Measurements from ENCODE around the gene MPDZ. TPM values are rescaled to one million over a fixed set of nuclear protein-coding genes. Genes with fewer than 3 reads are reported as not detected.

The MPDZ gene
- total RNA-seq, 1 experiment from 2014 or later = 15.3 TPM

DNA sequence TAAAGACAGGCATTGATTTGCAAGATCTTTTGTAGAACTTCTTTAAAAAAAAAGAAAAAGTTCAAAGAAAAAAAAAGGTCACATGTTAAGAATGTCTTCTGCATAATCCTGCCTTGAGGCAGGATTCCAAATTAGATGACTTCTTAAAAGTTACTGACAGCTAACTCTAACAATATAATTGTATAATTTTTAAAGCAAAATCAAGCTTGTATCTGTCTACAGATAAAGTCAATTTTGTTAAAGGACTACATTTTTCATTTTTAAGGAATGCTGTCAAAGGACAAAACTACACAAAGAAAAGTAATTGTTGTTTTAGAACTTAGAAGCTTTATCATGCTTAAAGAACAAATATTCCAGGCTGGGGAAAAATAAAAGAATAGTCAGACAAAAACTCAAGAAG is 57.8 kb downstream of the MPDZ start:
- Histone ChIP-seq H3K4me1 (replicated peaks; ENCODE audit: insufficient read depth) (no peaks in the 10 kb centered on the region), H3K4me2 (no peak overlapping the region), H3K36me3 (ENCODE audit: low read depth) (no peaks in the 10 kb centered on the region), H3F3A (ENCODE audit: insufficient read depth, low read depth) (no peaks in the 10 kb centered on the region), H4K20me1 (ENCODE audit: insufficient read depth) (no peaks in the 10 kb centered on the region), H3K27me3 (ENCODE audit: insufficient read depth, low read depth) (no peaks in the 10 kb centered on the region), H2AFZ (no peak overlapping the region), H3K27ac (no peak overlapping the region), H3K4me3 (no peak overlapping the region), H3K9me3 (ENCODE audit: insufficient read depth, low read depth) (no peaks in the 10 kb centered on the region), H3K9me2 (ENCODE audit: insufficient read depth) (no peaks in the 10 kb centered on the region), H3K79me2 (ENCODE audit: low read depth) (no peaks in the 10 kb centered on the region)
- TF ChIP-seq EZH2 (IDR thresholded peaks at IDR 0.05; ENCODE audit: low read depth) = no peak
- TF ChIP-seq, protein P1, sequence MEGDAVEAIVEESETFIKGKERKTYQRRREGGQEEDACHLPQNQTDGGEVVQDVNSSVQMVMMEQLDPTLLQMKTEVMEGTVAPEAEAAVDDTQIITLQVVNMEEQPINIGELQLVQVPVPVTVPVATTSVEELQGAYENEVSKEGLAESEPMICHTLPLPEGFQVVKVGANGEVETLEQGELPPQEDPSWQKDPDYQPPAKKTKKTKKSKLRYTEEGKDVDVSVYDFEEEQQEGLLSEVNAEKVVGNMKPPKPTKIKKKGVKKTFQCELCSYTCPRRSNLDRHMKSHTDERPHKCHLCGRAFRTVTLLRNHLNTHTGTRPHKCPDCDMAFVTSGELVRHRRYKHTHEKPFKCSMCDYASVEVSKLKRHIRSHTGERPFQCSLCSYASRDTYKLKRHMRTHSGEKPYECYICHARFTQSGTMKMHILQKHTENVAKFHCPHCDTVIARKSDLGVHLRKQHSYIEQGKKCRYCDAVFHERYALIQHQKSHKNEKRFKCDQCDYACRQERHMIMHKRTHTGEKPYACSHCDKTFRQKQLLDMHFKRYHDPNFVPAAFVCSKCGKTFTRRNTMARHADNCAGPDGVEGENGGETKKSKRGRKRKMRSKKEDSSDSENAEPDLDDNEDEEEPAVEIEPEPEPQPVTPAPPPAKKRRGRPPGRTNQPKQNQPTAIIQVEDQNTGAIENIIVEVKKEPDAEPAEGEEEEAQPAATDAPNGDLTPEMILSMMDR (conservative IDR thresholded peaks at IDR 0.05) = no peak
- POLR2A ChIA-PET (ENCODE audit: unreplicated experiment) = no interaction called here
- CTCF ChIA-PET = no interaction called here
- intact Hi-C loops (cut with micrococcal nuclease; ENCODE audit: unreplicated experiment) = no loop called here
- DNase-seq = no peak
- no TSS peak for BruUV-seq (replicated peaks)

DNA sequence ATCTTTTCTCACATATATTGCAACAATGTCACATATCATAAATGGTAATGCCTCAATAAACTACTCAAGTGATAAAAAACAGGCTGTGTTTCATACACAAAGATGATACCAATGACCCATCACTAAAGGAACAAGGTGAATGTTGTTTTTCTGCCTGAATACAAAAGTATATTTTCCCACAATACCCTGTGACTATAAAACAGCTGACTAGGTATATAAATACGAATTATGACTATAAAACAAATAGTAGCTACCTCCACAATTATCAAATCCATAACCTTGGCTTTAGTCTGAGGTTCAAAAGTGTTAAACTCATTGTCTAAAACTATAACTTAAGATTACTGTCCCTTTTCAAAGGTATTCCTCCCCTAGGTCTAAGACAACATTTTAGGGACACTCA is 58.7 kb downstream of the MPDZ start:
- no peaks in the 10 kb centered on the region for H3K79me2 ChIP-seq (ENCODE audit: low read depth)
- no peaks in the 10 kb centered on the region for H3K9me3 ChIP-seq (ENCODE audit: insufficient read depth, low read depth)
- H3K4me2 ChIP-seq = no peak overlapping the region
- no peaks in the 10 kb centered on the region for H3K27me3 ChIP-seq (ENCODE audit: insufficient read depth, low read depth)
- no TSS peak for BruUV-seq (replicated peaks)
- ChIA-PET CTCF (no interaction called here), POLR2A (ENCODE audit: unreplicated experiment) (no interaction called here)
- intact Hi-C loops (cut with micrococcal nuclease; ENCODE audit: unreplicated experiment) = no loop called here
- DNase-seq = no peak
- H3K27ac ChIP-seq = no peak overlapping the region
- no peaks in the 10 kb centered on the region for H4K20me1 ChIP-seq (ENCODE audit: insufficient read depth)
- no peaks in the 10 kb centered on the region for H3F3A ChIP-seq (ENCODE audit: insufficient read depth, low read depth)
- no peaks in the 10 kb centered on the region for H3K4me1 ChIP-seq (replicated peaks; ENCODE audit: insufficient read depth)
- H3K4me3 ChIP-seq = no peak overlapping the region
- H3K36me3 ChIP-seq (ENCODE audit: low read depth) = no peaks in the 10 kb centered on the region
- H2AFZ ChIP-seq = no peak overlapping the region
- TF ChIP-seq, protein P1 (conservative IDR thresholded peaks at IDR 0.05) = no peak
- H3K9me2 ChIP-seq (ENCODE audit: insufficient read depth) = no peaks in the 10 kb centered on the region

DNA sequence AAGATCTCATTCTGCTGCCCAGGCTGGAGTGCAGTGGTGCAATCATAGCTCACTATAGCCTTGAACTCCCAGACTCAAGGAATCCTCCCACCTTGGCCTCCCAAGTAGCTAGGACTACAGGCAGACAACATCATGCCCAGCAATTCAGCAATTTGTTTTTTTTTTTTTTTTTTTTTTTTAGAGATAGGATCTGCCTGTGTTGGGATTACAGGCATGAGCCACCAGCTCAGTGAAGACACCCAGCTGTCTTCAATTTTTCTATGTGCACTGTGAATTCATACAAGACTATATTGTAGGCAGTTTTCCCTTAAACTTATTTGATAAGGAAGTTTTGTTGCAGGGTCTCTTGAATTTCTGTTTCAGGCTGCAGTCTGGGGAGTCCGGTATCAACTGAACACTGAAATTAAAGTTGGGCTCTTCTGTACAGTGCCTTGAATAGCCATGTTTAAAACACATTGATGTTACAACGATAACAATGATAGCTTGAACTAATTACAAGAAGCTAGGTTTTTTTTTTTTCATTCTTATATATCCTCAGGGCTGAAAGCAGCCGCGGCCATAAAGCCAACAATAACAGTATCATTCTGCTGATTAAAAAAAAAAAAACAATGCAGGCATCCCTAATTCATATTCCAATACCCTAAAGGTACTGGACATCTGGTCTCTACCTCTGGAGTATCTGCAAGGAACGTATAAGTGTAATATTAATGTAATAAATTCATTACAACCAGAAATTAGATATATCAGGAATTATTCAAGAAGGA is 63.5 kb downstream of the MPDZ start:
- Histone ChIP-seq H3K4me3 (no peak overlapping the region), H3K36me3 (ENCODE audit: low read depth) (no peaks in the 10 kb centered on the region), H3K4me1 (replicated peaks; ENCODE audit: insufficient read depth) (no peaks in the 10 kb centered on the region), H3F3A (ENCODE audit: insufficient read depth, low read depth) (no peaks in the 10 kb centered on the region), H3K27ac (no peak overlapping the region), H3K4me2 (no peak overlapping the region), H3K27me3 (ENCODE audit: insufficient read depth, low read depth) (no peaks in the 10 kb centered on the region), H3K9me3 (ENCODE audit: insufficient read depth, low read depth) (no peaks in the 10 kb centered on the region), H4K20me1 (ENCODE audit: insufficient read depth) (no peaks in the 10 kb centered on the region), H2AFZ (no peak overlapping the region), H3K9me2 (ENCODE audit: insufficient read depth) (no peaks in the 10 kb centered on the region), H3K79me2 (ENCODE audit: low read depth) (no peaks in the 10 kb centered on the region)
- CTCF ChIA-PET = no interaction called here
- no TSS peak for BruUV-seq (replicated peaks)
- TF ChIP-seq EZH2 (IDR thresholded peaks at IDR 0.05; ENCODE audit: low read depth) = no peak
- TF ChIP-seq, protein P1 (conservative IDR thresholded peaks at IDR 0.05) = no peak
- intact Hi-C loops (cut with micrococcal nuclease; ENCODE audit: unreplicated experiment) = no loop called here
- POLR2A ChIA-PET (ENCODE audit: unreplicated experiment) = no interaction called here
- no peak for DNase-seq
